Measurements from ENCODE around the gene DHRS3. TPM values are rescaled to one million over a fixed set of nuclear protein-coding genes. Genes with fewer than 3 reads are reported as not detected.

The DHRS3 gene
- total and polyA plus RNA-seq, 8 donors, result 47.7 to 98.6 (median 62.0) TPM

- ATAC-seq, result no peak
- WGBS, 2 donors, result 89 to 98% methylated on average over 3 of the region's 3 CpGs
Observed at GRCh38 chr1:12537906-12538461, 80.0 kb downstream of the DHRS3 start.

DNA sequence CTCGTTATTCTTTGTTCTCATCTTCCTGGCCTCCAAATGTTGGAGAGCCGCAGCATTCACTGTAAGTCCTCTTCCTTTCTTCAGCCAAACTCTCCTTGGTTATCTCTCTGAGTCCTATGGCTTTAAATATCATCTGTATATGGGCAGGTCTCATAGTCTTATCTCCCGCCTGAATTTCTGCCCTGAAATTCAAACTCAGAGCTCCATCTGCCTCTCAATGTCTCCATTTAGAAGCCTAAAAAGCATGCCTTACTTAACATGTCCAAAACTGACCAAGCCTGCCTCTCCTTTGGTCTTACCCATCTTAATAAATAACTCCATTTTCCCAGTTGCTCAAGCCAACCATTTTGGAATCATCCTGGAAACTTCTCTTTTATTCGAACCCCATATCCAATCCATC, 80.7 kb downstream of the DHRS3 start:
- no peak for FAIRE-seq
- H3K9me3 ChIP-seq, result no peaks in the 10 kb centered on the region
- 92 to 93% methylated on average over 4 of the region's 4 CpGs for WGBS, 2 donors
- no peak for DNase-seq
- no peaks in the 10 kb centered on the region for H3K4me1 ChIP-seq
- no peaks in the 10 kb centered on the region for H3K27me3 ChIP-seq
- H3K4me3 ChIP-seq, result no peak overlapping the region
- TF ChIP-seq CTCF (IDR thresholded peaks at IDR 0.05), result no peak
- no peak for ATAC-seq
- intact Hi-C loops (cut with DNase I), result no loop called here
- H3K27ac ChIP-seq, result no peak overlapping the region
- no peaks in the 10 kb centered on the region for H3K36me3 ChIP-seq

More at GRCh38 chr1:12537906-12538461, 80.0 kb downstream of the DHRS3 start:
- no peaks in the 10 kb centered on the region for H3K36me3 ChIP-seq
- no peaks in the 10 kb centered on the region for H3K4me1 ChIP-seq
- DNase-seq (peak in 1 of 6 donors; percentile 20), FAIRE-seq (no peak)
- H3K9me3 ChIP-seq, result no peaks in the 10 kb centered on the region
- intact Hi-C loops (cut with DNase I), result no loop called here
- no peak overlapping the region for H3K27ac ChIP-seq
- TF ChIP-seq CTCF (IDR thresholded peaks at IDR 0.05), result no peak
- H3K4me3 ChIP-seq, result no peak overlapping the region
- no peaks in the 10 kb centered on the region for H3K27me3 ChIP-seq

- intact Hi-C loops (cut with DNase I), result no loop called here
- no peak for FAIRE-seq
- ATAC-seq, result no peak
- Histone ChIP-seq H3K4me3 (no peak overlapping the region), H3K9me3 (no peaks in the 10 kb centered on the region), H3K36me3 (no peaks in the 10 kb centered on the region), H3K27ac (no peak overlapping the region), H3K4me1 (peaks cover 0 to under 1% (median 0%) of the 10 kb centered on the region in 3 donors), H3K27me3 (no peaks in the 10 kb centered on the region)
- no peak for TF ChIP-seq CTCF (IDR thresholded peaks at IDR 0.05)
- no peak for DNase-seq
- 89 to 92% methylated on average over 1 of the region's 1 CpG for WGBS, 2 donors
Observed at GRCh38 chr1:12536023-12536639, 81.9 kb downstream of the DHRS3 start.

DNA sequence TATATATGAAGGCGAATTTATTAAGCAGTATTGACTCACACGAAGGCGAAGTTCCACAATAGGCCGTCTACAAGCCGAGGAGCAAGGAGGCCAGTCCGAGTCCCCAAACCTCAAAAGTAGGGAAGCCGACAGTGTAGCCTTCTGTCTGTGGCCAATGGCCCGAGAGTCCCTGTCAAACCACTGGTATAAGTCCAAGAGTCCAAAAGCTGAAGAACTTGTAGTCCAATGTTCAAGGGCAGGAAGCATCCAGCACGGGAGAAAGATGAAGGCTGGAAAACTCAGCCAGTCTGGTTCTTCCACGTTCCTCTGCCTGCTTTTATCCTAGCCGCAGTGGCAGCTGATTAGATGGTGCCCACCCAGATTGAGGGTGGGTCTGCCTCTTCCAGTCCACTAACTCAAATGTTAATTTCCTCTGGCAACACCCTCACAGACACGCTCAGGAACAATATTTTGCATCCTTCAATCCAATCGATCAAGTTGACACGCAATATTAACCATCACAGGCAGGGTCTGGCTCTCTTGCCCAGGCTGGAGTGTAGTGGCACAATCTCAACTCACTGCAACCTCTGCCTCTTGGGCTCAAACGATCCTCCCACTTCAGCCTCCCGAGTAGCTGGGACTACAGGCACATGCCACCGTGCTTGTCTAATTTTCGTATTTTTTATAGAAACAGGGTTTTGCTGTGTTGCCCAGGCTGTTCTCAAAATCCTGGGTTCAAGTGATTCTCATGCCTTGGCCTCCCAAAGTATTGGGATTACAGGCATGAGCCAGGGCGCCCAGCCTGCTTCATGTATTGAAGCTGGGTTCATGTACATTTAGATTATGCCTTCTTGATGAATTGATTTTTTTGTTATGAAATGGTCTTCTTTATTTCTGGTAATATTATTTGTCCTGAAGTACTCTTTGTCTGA, 85.3 kb downstream of the DHRS3 start:
- DNase-seq (no peak), ATAC-seq (no peak), FAIRE-seq (no peak)
- WGBS, 2 donors, result 87 to 89% methylated on average over 19 of the region's 19 CpGs
- Histone ChIP-seq H3K36me3 (no peaks in the 10 kb centered on the region), H3K4me3 (no peak overlapping the region), H3K4me1 (peaks cover 26 to 31% (median 28%) of the 10 kb centered on the region in 3 donors), H3K27me3 (no peaks in the 10 kb centered on the region), H3K27ac (no peak overlapping the region), H3K9me3 (no peaks in the 10 kb centered on the region)
- intact Hi-C loops (cut with DNase I), result no loop called here
- no peak for TF ChIP-seq CTCF (IDR thresholded peaks at IDR 0.05)
